GM12872 (cell line): ENCODE data around the gene SENP5.

Source experiments
- TF ChIP-seq, protein P1 (sequence below): IDR thresholded peaks from 3 replicates; pipeline ENCODE4 v1.5.1; 2011; ENCODE audit warnings: low read depth, mild to moderate bottlenecking, low read length, moderate library complexity; ENCODE audit not compliant: insufficient read depth

The SENP5 gene

DNA sequence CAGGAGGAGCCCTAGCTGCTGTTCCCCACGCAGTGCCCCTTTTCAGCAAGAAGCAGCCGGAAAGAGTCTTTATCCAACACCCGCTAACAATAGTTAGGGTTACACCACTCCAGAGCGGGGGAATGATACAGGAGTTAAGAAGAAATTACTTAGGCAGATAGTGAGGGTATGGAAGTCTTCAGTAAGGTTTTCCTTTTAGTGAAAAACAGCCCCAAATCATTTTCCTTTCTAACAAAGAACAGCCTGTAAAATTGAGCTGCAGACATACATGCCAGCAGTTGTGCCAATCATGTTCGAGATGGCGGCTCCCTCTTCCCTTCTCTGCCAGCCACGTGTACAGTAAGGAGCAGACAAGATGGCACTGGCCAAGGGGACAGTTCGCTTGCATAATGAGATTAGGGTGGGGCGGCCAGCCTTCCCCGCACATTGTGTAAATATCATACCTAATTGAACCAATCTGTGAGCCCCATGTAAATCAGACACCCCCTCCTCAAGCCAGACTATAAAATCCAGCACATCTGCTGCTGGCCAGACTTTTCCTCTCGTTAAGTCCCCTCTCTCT, 18.5 kb upstream of the SENP5 start:
- TF ChIP-seq, protein P1, sequence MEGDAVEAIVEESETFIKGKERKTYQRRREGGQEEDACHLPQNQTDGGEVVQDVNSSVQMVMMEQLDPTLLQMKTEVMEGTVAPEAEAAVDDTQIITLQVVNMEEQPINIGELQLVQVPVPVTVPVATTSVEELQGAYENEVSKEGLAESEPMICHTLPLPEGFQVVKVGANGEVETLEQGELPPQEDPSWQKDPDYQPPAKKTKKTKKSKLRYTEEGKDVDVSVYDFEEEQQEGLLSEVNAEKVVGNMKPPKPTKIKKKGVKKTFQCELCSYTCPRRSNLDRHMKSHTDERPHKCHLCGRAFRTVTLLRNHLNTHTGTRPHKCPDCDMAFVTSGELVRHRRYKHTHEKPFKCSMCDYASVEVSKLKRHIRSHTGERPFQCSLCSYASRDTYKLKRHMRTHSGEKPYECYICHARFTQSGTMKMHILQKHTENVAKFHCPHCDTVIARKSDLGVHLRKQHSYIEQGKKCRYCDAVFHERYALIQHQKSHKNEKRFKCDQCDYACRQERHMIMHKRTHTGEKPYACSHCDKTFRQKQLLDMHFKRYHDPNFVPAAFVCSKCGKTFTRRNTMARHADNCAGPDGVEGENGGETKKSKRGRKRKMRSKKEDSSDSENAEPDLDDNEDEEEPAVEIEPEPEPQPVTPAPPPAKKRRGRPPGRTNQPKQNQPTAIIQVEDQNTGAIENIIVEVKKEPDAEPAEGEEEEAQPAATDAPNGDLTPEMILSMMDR: no peak

DNA sequence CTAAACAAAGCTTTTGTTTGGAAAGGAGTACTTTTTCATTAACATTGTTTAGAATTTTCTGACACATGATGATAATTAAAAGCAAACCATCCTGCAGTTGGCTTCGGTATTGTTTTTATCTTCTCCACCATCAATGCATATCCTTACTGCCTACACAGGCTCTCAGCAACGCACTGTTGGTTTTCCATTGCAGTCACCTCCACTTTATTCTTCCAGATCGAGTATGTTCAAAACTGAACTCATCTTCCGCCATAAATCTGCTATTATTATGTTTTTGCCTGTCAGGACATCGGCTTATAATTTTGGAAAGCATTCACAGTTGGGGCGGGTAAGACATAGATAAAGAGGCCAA, 589 bp upstream of the SENP5 start:
- TF ChIP-seq, protein P1: no peak

DNA sequence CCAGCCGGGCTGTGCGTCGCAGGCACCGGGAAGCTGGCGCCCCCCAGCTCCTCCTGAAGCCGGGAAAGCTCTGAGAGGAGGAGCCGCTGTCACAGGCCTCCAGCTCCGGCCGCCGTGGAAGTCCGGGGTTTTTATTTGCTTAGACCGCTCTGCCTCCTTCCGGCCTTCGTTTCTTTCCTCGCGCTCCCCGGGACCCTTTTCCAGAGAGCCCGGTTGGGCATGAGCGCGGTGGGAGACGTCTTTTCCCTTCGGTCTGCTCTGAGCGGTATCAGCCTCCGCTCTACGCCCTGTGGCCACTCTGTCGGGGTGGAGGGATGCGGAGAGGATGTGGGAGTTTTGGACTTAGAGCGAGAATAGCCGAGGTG, 559 bp downstream of the SENP5 start:
- TF ChIP-seq, protein P1: no peak

DNA sequence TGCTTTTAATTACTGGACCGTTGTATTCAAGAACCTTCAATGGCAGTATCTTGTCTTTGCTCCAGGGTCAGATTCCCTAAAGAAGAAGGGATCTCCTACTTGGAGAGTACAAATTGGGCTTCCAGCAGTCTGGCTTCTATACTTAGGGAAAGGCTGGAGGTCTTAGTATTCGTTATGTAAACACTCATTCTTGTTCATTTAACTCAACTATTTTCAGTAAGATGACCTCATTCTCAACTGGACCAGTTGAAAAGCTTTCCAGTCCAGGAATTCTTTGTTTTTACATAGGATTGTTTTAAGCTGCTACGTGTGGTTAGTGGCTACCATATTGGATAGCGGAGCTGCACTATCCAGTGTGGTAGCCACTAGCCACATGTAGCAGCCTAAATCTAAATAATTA, 4.6 kb downstream of the SENP5 start:
- TF ChIP-seq, protein P1: no peak

DNA sequence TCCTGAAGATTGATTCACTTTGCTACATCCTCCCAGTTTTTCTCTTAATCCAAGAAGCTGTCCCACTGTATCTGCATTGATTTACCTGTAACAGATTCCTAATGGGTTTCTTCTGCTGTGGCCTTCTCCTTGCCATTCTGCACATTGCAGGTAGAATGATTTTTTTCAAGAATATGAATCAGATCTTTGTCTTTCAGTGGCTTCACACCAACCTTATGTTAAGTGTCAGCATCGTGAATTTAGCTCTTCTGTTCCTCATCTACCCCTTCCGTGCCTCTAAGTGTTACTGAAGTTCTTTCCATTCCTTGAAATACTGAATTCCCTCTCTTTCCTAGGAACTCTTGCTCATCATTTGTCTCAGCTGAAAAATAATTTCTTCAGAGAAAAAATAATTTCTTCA, 7.5 kb downstream of the SENP5 start:
- TF ChIP-seq, protein P1: no peak

DNA sequence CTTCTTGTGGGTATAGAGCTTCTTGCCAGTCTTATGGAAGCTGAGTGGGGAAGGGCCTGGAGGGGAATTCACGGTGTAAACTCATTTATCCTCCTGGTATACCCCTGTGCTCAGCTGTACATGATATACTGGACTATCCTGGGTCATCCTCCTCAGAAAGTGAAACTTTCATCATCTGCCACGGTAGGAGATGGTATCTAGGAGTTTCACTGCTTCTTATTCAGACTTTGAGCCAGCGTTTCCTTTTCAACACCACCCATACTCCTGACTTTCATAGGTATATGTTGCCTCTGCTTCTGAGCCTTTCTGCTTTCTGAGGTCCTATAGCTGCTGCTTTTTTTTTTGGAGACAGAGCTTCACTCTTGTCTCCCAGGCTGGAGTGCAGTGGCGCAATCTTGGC, 15.6 kb downstream of the SENP5 start:
- TF ChIP-seq, protein P1: no peak

DNA sequence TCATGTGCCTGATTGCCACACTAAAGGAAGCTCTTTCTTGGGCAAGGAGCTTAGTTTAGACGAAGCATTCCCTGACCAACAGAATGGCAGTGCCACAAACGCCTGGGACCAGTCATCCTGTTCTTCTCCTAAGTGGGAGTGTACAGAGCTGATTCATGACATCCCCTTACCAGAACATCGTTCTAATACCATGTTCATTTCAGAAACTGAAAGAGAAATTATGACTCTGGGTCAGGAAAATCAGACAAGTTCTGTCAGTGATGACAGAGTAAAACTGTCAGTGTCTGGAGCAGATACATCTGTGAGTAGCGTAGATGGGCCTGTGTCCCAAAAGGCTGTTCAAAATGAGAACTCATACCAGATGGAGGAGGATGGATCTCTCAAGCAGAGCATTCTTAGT, 18.4 kb downstream of the SENP5 start:
- TF ChIP-seq, protein P1: no peak
